HepG2 (cell line): ENCODE results near the gene MUL1. TPM values are rescaled to one million over a fixed set of nuclear protein-coding genes. Genes with fewer than 3 reads are reported as not detected.

Source experiments
- ATF7 ChIP-seq, 2 experiments: fragments of 450-650 bp in 1 of 2; sonication (generic) in 1 of 2; formaldehyde crosslinking in 1 of 2; IDR thresholded peaks; 2 replicates each; pipeline versions ENCODE4 v1.4.0 to v1.6.1; 2016 to 2020; ENCODE audit warnings: antibody characterized with exemption in 1 of 2, mild to moderate bottlenecking in 1 of 2, missing genetic modification reagents in 1 of 2
- CEBPG ChIP-seq: IDR thresholded peaks from 2 replicates; pipeline ENCODE4 v1.6.1; 2016
- KDM1A ChIP-seq: IDR thresholded peaks from 2 replicates; pipeline ENCODE4 v1.6.1; 2016; ENCODE audit warnings: missing compliant biosample characterization
- MBD4 ChIP-seq: IDR thresholded peaks from 2 replicates; pipeline ENCODE4 v1.6.1; 2012; ENCODE audit warnings: low read length, inconsistent platforms, borderline replicate concordance
- RFXAP ChIP-seq: sonication (generic); formaldehyde crosslinking; IDR thresholded peaks from 2 replicates; pipeline ENCODE4 v1.4.0; 2020; ENCODE audit warnings: missing genetic modification reagents, borderline replicate concordance
- ZNF256 ChIP-seq: sonication (generic); formaldehyde crosslinking; conservative IDR thresholded peaks from 2 replicates; pipeline ENCODE4 v1.4.0; 2020; ENCODE audit warnings: missing genetic modification reagents
- ZNF335 ChIP-seq: sonication (generic); formaldehyde crosslinking; IDR thresholded peaks from 2 replicates; pipeline ENCODE4 v1.4.0; 2020; ENCODE audit warnings: missing genetic modification reagents
- ZNF589 ChIP-seq: sonication (generic); formaldehyde crosslinking; conservative IDR thresholded peaks from 2 replicates; pipeline ENCODE4 v1.8.0; 2022; ENCODE audit warnings: mild to moderate bottlenecking, moderate library complexity, missing genetic modification reagents
- ZNF644 ChIP-seq: IDR thresholded peaks from 2 replicates; pipeline ENCODE4 v1.6.1; 2016; ENCODE audit warnings: low read depth
- polyA plus RNA-seq, 8 experiments: library from polyadenylated mRNA; depleted of rRNA in 3 of 8; stranded (reverse) in 7 of 8; unstranded in 1 of 8; fragments of >200 nt; fragmentation: Illumina TruSeq in 4 of 8; extraction: Trizol in 4 of 8; gene quantifications; 2 replicates each; pipeline versions ENCODE4 v1.2.1 to v1.2.3, GENCODE V29; 2011 to 2016; ENCODE audit warnings: low read depth in 4 of 8, missing spikeins in 1 of 8, mixed read lengths in 1 of 8; ENCODE audit not compliant: insufficient read depth in 1 of 8
- total RNA-seq, 5 experiments: library from RNA; depleted of rRNA; stranded (reverse); fragments of >200 nt; fragmentation: Illumina TruSeq; extraction: Trizol; gene quantifications; 2 replicates each; pipeline ENCODE4 v1.2.3, GENCODE V29; 2016; ENCODE audit warnings: low read depth in 1 of 5
- TF ChIP-seq, protein P1 (sequence below): IDR thresholded peaks from 2 replicates; pipeline ENCODE4 v1.4.0; 2020; ENCODE audit warnings: mild to moderate bottlenecking, missing genetic modification reagents
- TF ChIP-seq, protein P2 (sequence below): sonication (generic); formaldehyde crosslinking; IDR thresholded peaks from 2 replicates; pipeline ENCODE4 v1.4.0; 2020; ENCODE audit warnings: missing genetic modification reagents, borderline replicate concordance
- TF ChIP-seq, protein P3 (sequence below): sonication (generic); formaldehyde crosslinking; IDR thresholded peaks from 2 replicates; pipeline ENCODE4 v1.4.0; 2020; ENCODE audit warnings: missing genetic modification reagents, mild to moderate bottlenecking, borderline replicate concordance

Gene MUL1
- total and polyA plus RNA-seq, 2 of the 13 experiments (the other 11 are each of a cell fraction or from before 2014, with no cell fraction given), result 21.5 to 26.5 TPM

DNA sequence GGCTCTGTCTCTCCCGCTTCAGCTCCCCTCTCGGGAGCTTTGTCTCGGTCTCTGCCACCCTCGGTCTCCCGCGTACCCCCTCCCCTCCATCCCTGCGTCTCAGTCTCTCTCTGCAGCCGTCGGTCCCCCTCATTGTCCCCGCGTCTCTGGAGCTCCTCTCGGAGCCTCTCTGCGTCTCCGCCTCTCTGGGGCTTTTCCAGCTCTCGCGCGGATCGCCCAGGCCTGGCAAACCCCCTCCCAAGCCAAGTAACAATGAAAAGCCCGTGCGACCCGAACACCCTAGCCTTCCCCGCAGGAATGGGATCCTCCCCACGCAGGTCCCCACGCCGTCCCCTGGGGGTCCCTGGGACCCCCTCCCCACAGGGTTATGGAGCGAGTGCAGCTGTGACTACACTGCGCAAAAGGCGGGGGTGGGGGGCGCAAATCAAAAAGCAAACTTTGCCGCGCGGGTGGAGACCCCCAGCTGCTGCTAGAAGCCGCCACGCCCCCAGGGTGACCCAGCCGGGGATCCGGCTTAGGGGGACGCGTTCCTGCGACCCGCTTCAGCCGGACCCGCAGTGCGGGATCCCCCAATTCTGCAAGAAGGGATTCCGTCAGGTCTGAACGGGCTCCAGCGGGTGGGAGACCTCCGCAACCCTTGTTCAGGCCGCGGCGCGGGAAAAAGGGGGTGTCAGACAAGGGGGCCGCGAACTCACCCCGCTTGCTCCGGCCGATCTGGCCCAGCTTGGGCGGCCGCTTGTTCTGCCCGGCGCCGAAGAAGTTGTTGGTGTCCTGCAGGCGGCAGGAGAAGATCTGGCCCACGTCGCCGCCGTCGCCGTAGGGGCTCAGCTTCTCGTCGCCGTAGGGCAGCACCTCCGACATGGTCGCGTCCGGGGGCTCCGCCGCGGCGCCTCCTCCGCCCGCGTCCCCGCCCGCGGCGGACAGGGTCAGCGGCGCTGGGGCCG lies 23.2 kb downstream of the MUL1 start (continued):
- TF ChIP-seq, protein P1, sequence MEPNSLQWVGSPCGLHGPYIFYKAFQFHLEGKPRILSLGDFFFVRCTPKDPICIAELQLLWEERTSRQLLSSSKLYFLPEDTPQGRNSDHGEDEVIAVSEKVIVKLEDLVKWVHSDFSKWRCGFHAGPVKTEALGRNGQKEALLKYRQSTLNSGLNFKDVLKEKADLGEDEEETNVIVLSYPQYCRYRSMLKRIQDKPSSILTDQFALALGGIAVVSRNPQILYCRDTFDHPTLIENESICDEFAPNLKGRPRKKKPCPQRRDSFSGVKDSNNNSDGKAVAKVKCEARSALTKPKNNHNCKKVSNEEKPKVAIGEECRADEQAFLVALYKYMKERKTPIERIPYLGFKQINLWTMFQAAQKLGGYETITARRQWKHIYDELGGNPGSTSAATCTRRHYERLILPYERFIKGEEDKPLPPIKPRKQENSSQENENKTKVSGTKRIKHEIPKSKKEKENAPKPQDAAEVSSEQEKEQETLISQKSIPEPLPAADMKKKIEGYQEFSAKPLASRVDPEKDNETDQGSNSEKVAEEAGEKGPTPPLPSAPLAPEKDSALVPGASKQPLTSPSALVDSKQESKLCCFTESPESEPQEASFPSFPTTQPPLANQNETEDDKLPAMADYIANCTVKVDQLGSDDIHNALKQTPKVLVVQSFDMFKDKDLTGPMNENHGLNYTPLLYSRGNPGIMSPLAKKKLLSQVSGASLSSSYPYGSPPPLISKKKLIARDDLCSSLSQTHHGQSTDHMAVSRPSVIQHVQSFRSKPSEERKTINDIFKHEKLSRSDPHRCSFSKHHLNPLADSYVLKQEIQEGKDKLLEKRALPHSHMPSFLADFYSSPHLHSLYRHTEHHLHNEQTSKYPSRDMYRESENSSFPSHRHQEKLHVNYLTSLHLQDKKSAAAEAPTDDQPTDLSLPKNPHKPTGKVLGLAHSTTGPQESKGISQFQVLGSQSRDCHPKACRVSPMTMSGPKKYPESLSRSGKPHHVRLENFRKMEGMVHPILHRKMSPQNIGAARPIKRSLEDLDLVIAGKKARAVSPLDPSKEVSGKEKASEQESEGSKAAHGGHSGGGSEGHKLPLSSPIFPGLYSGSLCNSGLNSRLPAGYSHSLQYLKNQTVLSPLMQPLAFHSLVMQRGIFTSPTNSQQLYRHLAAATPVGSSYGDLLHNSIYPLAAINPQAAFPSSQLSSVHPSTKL (CRISPR knock-in tag), result no peak
- TF ChIP-seq MBD4, result no peak
- no peak for TF ChIP-seq ZNF335 (CRISPR knock-in tag)
- TF ChIP-seq, protein P2, sequence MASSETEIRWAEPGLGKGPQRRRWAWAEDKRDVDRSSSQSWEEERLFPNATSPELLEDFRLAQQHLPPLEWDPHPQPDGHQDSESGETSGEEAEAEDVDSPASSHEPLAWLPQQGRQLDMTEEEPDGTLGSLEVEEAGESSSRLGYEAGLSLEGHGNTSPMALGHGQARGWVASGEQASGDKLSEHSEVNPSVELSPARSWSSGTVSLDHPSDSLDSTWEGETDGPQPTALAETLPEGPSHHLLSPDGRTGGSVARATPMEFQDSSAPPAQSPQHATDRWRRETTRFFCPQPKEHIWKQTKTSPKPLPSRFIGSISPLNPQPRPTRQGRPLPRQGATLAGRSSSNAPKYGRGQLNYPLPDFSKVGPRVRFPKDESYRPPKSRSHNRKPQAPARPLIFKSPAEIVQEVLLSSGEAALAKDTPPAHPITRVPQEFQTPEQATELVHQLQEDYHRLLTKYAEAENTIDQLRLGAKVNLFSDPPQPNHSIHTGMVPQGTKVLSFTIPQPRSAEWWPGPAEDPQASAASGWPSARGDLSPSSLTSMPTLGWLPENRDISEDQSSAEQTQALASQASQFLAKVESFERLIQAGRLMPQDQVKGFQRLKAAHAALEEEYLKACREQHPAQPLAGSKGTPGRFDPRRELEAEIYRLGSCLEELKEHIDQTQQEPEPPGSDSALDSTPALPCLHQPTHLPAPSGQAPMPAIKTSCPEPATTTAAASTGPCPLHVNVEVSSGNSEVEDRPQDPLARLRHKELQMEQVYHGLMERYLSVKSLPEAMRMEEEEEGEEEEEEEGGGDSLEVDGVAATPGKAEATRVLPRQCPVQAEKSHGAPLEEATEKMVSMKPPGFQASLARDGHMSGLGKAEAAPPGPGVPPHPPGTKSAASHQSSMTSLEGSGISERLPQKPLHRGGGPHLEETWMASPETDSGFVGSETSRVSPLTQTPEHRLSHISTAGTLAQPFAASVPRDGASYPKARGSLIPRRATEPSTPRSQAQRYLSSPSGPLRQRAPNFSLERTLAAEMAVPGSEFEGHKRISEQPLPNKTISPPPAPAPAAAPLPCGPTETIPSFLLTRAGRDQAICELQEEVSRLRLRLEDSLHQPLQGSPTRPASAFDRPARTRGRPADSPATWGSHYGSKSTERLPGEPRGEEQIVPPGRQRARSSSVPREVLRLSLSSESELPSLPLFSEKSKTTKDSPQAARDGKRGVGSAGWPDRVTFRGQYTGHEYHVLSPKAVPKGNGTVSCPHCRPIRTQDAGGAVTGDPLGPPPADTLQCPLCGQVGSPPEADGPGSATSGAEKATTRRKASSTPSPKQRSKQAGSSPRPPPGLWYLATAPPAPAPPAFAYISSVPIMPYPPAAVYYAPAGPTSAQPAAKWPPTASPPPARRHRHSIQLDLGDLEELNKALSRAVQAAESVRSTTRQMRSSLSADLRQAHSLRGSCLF (CRISPR knock-in tag), result no peak
- no peak for TF ChIP-seq CEBPG (CRISPR knock-in tag)
- TF ChIP-seq, protein P3, sequence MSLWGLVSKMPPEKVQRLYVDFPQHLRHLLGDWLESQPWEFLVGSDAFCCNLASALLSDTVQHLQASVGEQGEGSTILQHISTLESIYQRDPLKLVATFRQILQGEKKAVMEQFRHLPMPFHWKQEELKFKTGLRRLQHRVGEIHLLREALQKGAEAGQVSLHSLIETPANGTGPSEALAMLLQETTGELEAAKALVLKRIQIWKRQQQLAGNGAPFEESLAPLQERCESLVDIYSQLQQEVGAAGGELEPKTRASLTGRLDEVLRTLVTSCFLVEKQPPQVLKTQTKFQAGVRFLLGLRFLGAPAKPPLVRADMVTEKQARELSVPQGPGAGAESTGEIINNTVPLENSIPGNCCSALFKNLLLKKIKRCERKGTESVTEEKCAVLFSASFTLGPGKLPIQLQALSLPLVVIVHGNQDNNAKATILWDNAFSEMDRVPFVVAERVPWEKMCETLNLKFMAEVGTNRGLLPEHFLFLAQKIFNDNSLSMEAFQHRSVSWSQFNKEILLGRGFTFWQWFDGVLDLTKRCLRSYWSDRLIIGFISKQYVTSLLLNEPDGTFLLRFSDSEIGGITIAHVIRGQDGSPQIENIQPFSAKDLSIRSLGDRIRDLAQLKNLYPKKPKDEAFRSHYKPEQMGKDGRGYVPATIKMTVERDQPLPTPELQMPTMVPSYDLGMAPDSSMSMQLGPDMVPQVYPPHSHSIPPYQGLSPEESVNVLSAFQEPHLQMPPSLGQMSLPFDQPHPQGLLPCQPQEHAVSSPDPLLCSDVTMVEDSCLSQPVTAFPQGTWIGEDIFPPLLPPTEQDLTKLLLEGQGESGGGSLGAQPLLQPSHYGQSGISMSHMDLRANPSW, result no peak
- TF ChIP-seq ZNF256, result 0 out of 2 replicates have a peak, but pooled peaks have one; percentile 23
- no peak for TF ChIP-seq ZNF589 (CRISPR knock-in tag)
- no peak for TF ChIP-seq ZNF644 (CRISPR knock-in tag)
- TF ChIP-seq KDM1A (CRISPR knock-in tag), result no peak
- no peak for TF ChIP-seq ATF7 (IDR thresholded peaks at IDR 0.05)
- TF ChIP-seq ATF7 (CRISPR knock-in tag; IDR thresholded peaks at IDR 0.05), result no peak
- no peak for TF ChIP-seq RFXAP (CRISPR knock-in tag)
